Endothelial cell of umbilical vein (primary cell): ENCODE results near the gene SERPINA6.

ENCODE experiments used
- CTCF ChIP-seq, 2 donors: IDR thresholded peaks; 1 replicate in 1 of 2; 2 replicates in 1 of 2; pipeline ENCODE4 v1.5.1; 2011; ENCODE audit warnings: low read length in 2 of 2, mild to moderate bottlenecking in 2 of 2, moderate library complexity in 2 of 2, control low read depth in 1 of 2, inconsistent platforms in 1 of 2, low read depth in 1 of 2; ENCODE audit not compliant: insufficient read depth in 1 of 2; ENCODE audit errors: extremely low read depth in 1 of 2
- JUN ChIP-seq: IDR thresholded peaks from 2 replicates; pipeline ENCODE4 v1.6.1; 2011; ENCODE audit warnings: borderline replicate concordance, low read depth; ENCODE audit not compliant: insufficient read length, insufficient read depth
- MAX ChIP-seq: IDR thresholded peaks from 2 replicates; pipeline ENCODE4 v1.6.1; 2011; ENCODE audit not compliant: insufficient read depth, insufficient read length
- MYC ChIP-seq: IDR thresholded peaks from one replicate; pipeline ENCODE4 v1.6.1; 2011; ENCODE audit warnings: mild to moderate bottlenecking, low read depth, low read length
- POLR2A ChIP-seq: IDR thresholded peaks from 2 replicates; pipeline ENCODE4 v1.6.1; 2012; ENCODE audit warnings: low read depth, mild to moderate bottlenecking, control low read depth, low read length

- TF ChIP-seq JUN, result no peak
- no peak for TF ChIP-seq CTCF (IDR thresholded peaks at IDR 0.05; ENCODE audit: extremely low read depth in 1 of 2, insufficient read depth in 1 of 2, low read depth in 1 of 2, low read length in 2 of 2)
- TF ChIP-seq MYC, result no peak
- TF ChIP-seq MAX, result no peak
- TF ChIP-seq POLR2A, result no peak
Measured at GRCh38 chr14:94342334-94342934, 19.3 kb upstream of the SERPINA6 start.
